Thyroid gland (tissue), 4 donors: ENCODE measurements around the gene S100A6. TPM values are rescaled to one million over a fixed set of nuclear protein-coding genes. Genes with fewer than 3 reads are reported as not detected.

Source experiments
- DNase-seq, 2 donors: peaks; one replicate each; pipeline ENCODE4 v3.0.0-alpha.2; 2019
- H3K27ac ChIP-seq, 3 donors: fragments of 200-600 bp; sonication (generic); 1 replicate in 2 of 3; 2 replicates in 1 of 3; pipeline ENCODE4 v1.5.1; 2016 to 2019; ENCODE audit warnings: mild to moderate bottlenecking in 1 of 3, moderate library complexity in 1 of 3
- H3K27me3 ChIP-seq: fragments of 200-600 bp; sonication (generic); one replicate; pipeline ENCODE4 v1.5.1; 2019
- H3K36me3 ChIP-seq, 2 donors: fragments of 200-600 bp; sonication (generic); one replicate each; pipeline ENCODE4 v1.5.1; 2016 to 2019
- H3K4me1 ChIP-seq, 2 donors: fragments of 200-600 bp; sonication (generic); one replicate each; pipeline ENCODE4 v1.5.1; 2017 to 2019
- H3K4me3 ChIP-seq, 3 donors: fragments of 200-600 bp; sonication (generic); replicated peaks in 1 of 3; 1 replicate in 2 of 3; 2 replicates in 1 of 3; pipeline ENCODE4 v1.5.1; 2016; ENCODE audit warnings: mild to moderate bottlenecking in 1 of 3
- H3K9me3 ChIP-seq: fragments of 200-600 bp; sonication (generic); one replicate; pipeline ENCODE4 v1.5.1; 2017
- POLR2A ChIP-seq, 2 donors: fragments of 450-650 bp; IDR thresholded peaks; one replicate each; pipeline ENCODE4 v1.6.1; 2017; ENCODE audit warnings: antibody characterized with exemption in 2 of 2, mild to moderate bottlenecking in 2 of 2, moderate library complexity in 1 of 2
- WGBS, 2 donors: methylation state at CpG; one replicate each; pipeline ENCODE4 v1.1.5; 2017; 5-methylcytosine and 5-hydroxymethylcytosine counted together
- intact Hi-C: fragments of 100-400 bp; cut with DNase I; formaldehyde crosslinking; loops from one replicate; pipeline ENCODE4 v1.15.1; 2023
- total RNA-seq, 4 donors: library from RNA; depleted of rRNA; stranded (reverse); fragments of >200 nt; gene quantifications; one replicate each; pipeline ENCODE4 v1.2.3, GENCODE V29; 2016
- TF ChIP-seq, protein P1 (sequence below), 6 experiments: fragments of 200-600 bp in 3 of 6; fragments of 450-650 bp in 3 of 6; sonication (generic) in 3 of 6; IDR thresholded peaks; one replicate each; pipeline ENCODE4 v1.5.1; 2016 to 2019; ENCODE audit warnings: antibody characterized with exemption in 6 of 6, mild to moderate bottlenecking in 2 of 6, inconsistent platforms in 1 of 6, moderate library complexity in 1 of 6

S100A6 gene
- total RNA-seq, 4 donors from 2014 or later = 128 to 573 (median 360) TPM

DNA sequence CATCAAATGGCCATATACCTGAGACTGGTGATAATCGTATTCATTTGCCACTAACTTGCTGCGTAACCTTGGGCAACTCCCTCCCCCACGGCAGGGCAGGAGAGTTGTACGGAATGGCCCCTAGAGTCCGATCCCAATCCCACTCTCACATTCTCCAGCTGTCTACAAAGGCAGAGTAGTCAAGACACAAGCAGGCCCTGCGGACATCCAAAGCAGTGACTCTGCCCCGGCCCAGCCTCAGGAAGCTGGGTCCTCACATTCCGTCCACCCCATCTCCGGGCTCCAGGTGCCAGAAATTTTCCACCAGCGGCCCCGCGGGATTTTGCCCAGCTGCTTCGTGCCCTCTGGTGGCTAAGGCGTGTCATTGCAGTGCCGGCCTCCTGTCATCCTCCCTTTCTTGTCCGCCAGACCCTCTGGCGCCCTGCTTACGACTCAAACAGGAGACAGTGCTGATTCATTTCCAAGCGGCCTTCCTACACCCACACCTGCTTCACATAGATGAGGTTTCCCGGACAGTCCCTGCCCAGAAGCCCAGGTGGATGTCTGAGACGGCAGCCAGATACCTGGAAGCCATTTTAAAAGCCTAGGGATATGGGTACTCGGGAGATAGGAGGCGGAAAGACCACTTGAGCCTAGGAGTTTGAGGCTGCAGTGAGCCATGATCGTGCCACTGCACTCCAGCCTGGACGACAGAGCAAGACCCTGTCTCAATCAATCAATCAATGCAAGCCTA lies 32.7 kb upstream of the S100A6 start:
- Histone ChIP-seq H3K27me3 (no peaks in the 10 kb centered on the region), H3K36me3 (no peaks in the 10 kb centered on the region), H3K9me3 (no peaks in the 10 kb centered on the region), H3K4me1 (peaks cover 37 to 62% of the 10 kb centered on the region in 2 donors), H3K27ac (peak overlapping the region; percentile 96 to 99 (median 99)), H3K4me3 (no peak overlapping the region)
- TF ChIP-seq, protein P1, sequence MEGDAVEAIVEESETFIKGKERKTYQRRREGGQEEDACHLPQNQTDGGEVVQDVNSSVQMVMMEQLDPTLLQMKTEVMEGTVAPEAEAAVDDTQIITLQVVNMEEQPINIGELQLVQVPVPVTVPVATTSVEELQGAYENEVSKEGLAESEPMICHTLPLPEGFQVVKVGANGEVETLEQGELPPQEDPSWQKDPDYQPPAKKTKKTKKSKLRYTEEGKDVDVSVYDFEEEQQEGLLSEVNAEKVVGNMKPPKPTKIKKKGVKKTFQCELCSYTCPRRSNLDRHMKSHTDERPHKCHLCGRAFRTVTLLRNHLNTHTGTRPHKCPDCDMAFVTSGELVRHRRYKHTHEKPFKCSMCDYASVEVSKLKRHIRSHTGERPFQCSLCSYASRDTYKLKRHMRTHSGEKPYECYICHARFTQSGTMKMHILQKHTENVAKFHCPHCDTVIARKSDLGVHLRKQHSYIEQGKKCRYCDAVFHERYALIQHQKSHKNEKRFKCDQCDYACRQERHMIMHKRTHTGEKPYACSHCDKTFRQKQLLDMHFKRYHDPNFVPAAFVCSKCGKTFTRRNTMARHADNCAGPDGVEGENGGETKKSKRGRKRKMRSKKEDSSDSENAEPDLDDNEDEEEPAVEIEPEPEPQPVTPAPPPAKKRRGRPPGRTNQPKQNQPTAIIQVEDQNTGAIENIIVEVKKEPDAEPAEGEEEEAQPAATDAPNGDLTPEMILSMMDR (IDR thresholded peaks at IDR 0.05) = peak; percentile 97 to 99 (median 98)
- TF ChIP-seq POLR2A (IDR thresholded peaks at IDR 0.05) = peak; percentile 13 to 19
- WGBS, 2 donors = 13 to 20% methylated on average over 15 to 17 of the region's 25 CpGs
- intact Hi-C loops = loop anchor here (2.0 kb wide), 2 partner anchors 36 to 58 kb away; no protein-coding TSS in a partner anchor
- peak; percentile 92 to 93 for DNase-seq

DNA sequence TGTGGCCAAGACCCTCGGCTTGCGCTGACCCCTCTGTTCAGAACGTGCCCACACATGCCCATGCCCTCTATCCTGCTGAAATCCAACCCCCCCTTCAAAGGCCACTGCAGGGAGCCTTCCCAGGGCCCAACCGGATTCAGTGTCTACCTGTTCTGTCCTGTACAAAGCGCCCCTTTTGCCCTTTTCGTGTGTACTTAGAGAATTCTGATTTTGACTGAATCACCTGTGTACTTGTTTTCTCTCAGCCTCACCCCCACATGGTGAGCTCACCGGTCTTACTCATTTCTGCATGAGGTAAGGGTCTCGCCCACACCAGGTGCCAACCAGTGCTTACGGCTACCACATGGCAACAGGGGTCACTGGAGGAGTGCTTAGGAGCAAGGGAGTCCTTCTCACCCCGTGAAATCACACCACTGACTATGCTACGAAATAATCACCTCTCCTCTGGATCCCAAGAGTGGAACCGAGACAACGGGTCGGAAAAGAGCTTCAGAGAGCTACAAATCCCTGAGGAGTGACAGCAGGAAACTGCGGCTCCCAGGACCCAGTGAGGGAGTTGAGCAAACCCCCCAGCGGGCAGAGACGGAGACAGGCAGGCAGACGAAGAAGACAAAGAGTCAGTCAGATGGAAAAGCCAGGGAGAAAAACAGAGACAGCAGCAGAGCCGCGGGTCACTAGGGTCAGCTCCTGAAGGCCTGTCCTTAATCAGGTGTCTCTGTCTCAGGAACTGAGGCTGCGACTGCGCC lies 32.0 kb upstream of the S100A6 start:
- H3K27me3 ChIP-seq = no peaks in the 10 kb centered on the region
- no peak overlapping the region for H3K4me3 ChIP-seq
- TF ChIP-seq, protein P1 (IDR thresholded peaks at IDR 0.05) = no peak
- no peak for TF ChIP-seq POLR2A (IDR thresholded peaks at IDR 0.05)
- no peak for DNase-seq
- no peaks in the 10 kb centered on the region for H3K9me3 ChIP-seq
- intact Hi-C loops = loop anchor here (2.0 kb wide), 2 partner anchors 35 to 57 kb away; no protein-coding TSS in a partner anchor
- H3K27ac ChIP-seq = peak overlapping the region; percentile 96 to 99 (median 99)
- H3K36me3 ChIP-seq = no peaks in the 10 kb centered on the region
- H3K4me1 ChIP-seq = peaks cover 35 to 62% of the 10 kb centered on the region in 2 donors
- 86% methylated on average over 22 of the region's 22 CpGs for WGBS, 2 donors

DNA sequence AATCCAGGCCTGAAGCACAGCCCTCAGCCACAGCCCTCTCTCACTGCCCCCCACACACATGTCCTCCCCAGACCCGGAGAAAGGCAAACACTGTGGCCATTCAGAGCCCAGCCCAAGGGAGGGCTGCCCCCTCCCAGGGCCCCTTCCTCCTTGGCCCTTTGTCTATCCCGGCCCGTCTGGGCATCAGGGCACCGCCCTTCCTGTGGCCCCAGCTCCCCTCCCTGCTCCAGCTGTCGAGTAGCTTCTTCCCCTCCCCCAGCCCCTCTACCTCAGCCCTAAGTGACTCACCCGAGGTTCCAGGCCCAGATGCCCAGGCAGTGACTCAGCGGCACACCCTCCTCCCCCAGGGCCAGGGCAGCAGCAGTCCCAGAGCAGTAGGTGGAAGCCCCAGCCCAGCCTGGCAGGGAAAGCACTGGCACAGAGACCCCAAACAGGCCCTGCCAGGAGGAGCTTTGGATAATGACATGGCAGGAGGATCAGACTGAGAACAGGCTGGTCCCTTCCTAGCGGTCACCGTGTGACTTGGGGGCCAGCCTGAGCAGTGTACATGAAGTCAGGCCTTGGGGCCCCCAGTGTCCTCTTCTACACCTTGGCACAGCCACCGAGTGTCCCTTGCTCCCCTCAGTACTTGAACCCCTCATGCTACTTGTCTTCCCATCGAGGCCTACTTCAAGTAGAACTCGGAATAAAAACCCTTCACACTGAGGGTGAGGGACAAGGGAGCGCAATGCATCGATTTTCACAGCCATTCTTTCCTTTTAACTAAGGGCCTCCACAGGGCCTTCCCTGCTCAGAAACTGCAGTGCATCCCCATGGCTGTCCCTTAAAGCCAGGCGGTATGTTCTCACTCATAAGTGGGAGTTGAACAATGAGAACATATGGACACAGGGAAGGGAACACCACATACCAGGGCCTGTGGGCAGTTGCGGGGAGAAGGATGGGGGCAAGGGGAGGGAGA lies 30.9 kb upstream of the S100A6 start:
- DNase-seq = peak; percentile 99
- no peak overlapping the region for H3K4me3 ChIP-seq
- H3K9me3 ChIP-seq = no peaks in the 10 kb centered on the region
- TF ChIP-seq POLR2A (IDR thresholded peaks at IDR 0.05) = peak; percentile 12 to 82
- TF ChIP-seq, protein P1 (IDR thresholded peaks at IDR 0.05) = no peak
- 33 to 38% methylated on average over 15 to 16 of the region's 16 CpGs for WGBS, 2 donors
- intact Hi-C loops = no loop called here
- H3K27ac ChIP-seq = peak overlapping the region; percentile 96 to 99 (median 99)
- H3K4me1 ChIP-seq = peaks cover 33 to 60% of the 10 kb centered on the region in 2 donors
- H3K36me3 ChIP-seq = no peaks in the 10 kb centered on the region
- H3K27me3 ChIP-seq = no peaks in the 10 kb centered on the region

DNA sequence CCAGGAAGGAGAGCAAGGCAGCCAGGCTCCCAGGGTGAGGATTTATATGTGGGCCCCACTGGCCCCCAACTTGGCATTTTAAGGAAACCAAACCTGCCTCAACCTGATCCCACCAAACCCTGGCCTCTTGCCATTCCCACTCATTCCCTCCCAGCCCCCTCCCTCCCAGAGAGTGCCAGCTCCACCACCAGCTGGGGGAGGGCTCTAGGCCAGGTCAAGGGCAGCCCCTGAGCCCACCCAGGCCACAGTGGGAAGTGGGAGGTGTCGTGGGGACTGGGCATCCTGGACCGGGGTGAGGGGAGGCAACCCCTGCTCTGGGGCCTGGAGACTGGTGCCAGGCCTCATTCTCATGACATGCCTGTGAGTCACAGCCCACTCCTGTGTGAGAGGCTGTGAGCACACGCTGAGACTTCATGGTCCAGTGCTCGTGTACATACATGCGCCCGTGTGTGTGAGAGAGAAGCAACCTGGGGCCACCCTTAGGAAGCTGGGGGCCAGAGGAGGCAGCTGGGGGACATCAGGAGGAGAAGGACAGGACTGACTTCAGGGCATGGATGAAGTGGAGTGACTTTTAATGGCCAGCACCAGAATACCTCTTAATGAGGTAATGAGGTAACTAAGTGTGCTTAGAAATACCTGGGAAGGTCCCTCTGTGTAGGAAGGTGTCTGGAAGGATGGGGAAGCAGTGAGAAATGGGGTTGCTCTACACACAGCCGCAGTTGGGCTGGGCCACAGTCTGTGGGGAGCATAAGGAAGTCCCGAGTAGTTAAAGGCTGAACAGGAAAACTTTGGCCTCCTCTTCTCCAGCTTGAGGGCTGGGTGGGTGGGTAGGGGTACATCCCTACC lies 30.0 kb upstream of the S100A6 start, which contains the start of gene S100A2:
TSS of gene S100A2 (minus strand) at position 316 of the 846 bp plus-strand sequence. CDS start 1,967 bp downstream, outside the sequence.
- Histone ChIP-seq H3K4me3 (no peak within 1 kb of the TSS), H3K9me3 (no peaks in the 10 kb centered on the region), H3K27ac (peak within 1 kb of the TSS; percentile 96 to 99 (median 99)), H3K4me1 (peaks cover 33 to 60% of the 10 kb centered on the region in 2 donors), H3K27me3 (no peaks in the 10 kb centered on the region), H3K36me3 (no peaks in the 10 kb centered on the region)
- TF ChIP-seq, protein P1 (IDR thresholded peaks at IDR 0.05) = no peak
- TF ChIP-seq POLR2A (IDR thresholded peaks at IDR 0.05) = peak in 1 of 2 donors; percentile 51
- peak; percentile 90 to 92 for DNase-seq
- WGBS, 2 donors = 19 to 32% methylated on average over 8 of the region's 8 CpGs
- intact Hi-C loops = no loop called here
